Activated CD4-positive, alpha-beta T cell treated with anti-CD3 and anti-CD28 coated beads, Interleukin-2, amount 50 U/mL, for 24 hours (primary cell): ENCODE data around the gene KIF1B.
"Not testable (repeated sequence)": the region's sequence is repeated elsewhere in the genome, so short reads cannot be mapped to it uniquely, and the experiment has no call there.

Experiments
- DNase-seq, 2 donors: peaks; one replicate each; pipeline ENCODE4 v3.0.0-alpha.2; 2020; ENCODE audit warnings: low read depth in 1 of 2, low spot score in 1 of 2

Gene KIF1B

DNA sequence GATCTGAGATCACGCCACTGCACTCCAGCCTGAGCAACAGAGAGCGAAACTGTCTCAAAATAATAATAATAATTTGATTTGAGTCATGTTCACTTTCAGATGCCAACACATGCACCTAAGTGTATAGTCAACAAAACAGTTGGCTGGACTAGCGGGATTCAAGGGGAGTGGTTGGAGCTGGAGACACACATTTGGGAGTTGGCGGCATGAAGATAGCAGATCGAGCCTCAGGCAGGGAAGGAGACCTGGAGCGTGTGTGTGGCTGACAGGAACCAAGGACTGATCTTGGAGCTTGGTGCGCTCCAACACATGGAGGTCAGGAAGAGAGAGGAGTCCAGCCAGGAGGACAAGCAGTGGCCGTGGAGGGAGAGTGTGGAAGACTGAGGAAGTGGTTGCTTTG, 173.8 kb downstream of the KIF1B start:
- DNase-seq = no peak

GRCh38 chr1:10386761-10387676, 176.6 kb downstream of the KIF1B start:
- no peak for DNase-seq

DNA sequence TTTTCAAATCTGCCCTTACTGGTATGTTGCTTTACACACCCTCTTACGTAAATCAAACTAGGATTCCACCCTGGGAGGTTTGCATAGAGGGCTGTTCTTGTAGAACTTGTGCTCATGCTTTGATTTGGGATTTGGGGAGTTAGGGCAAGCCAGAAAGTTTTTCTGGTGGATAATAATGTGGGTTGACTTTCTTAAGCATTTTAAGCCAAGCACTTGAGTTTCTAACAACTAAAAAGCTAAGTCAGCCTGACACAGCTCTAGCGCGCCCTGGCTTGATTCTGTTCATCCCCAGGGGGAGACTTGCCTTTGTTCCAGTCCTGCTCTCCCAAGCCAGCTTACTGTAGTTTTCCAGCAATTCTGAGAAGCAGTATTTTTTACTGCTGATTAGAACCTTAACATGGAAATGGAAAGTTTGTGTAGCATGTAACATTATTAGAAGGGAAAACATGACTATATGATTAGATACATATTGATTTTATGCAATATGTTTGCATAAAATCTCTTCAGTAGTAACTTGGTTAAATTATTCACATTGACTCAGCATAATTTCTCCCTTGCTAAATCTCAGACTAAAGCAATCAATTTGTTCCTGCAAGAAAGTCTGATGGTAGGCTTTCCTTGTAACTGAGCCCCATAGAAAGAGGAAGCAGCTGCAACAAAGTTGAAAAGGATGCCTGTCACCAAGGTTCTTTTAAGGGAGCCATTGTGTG, 177.5 kb downstream of the KIF1B start:
- DNase-seq = no peak

DNA sequence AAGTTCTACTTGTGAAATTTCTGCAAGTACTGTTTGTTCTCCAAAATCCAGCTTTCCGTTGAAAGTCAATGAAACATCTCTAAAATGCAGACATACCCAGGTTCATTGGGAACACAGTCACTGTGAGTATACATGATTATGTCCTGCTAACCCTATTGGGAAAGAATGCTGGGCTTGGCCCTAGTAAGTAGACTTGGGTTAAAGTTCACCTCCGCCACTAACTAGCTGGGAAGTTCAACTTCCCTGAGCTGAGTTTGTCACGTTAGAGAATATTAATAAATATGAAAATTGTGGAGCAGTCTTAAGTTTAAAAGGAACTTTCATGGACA, 178.0 kb downstream of the KIF1B start:
- no peak for DNase-seq

- no peak for DNase-seq
Measured at GRCh38 chr1:10389271-10389973, 179.1 kb downstream of the KIF1B start.

DNA sequence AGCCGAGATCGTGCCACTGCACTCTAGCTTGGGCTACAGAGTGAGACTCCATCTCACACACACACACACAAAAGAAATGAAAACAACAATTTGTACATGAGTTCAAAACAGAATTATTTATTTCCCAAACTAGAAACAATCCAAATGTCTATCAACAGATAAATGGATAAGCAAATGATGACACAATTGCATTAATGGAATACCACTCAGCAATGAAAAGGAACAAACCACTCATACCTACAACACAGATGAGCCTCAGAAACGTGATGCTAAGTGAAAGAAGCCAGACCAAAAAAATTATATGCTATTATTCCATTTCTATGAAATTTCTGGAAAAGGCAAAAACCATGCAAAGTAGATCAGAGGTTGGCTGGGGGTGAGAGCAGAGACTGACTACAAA, 186.5 kb downstream of the KIF1B start:
- DNase-seq = no peak

- no peak for DNase-seq
Measured at GRCh38 chr1:10398278-10398733, 187.9 kb downstream of the KIF1B start.

- peak; percentile 94 to 97 for DNase-seq
Measured at GRCh38 chr1:10398734-10399443, 188.5 kb downstream of the KIF1B start, which contains the start of gene PGD. Gene PGD, plus strand, starts transcription at chr1:10399064. Its CDS starts 54 bp downstream, at chr1:10399118.

- DNase-seq = no peak
Measured at GRCh38 chr1:10399444-10399941, 189.1 kb downstream of the KIF1B start.

DNA sequence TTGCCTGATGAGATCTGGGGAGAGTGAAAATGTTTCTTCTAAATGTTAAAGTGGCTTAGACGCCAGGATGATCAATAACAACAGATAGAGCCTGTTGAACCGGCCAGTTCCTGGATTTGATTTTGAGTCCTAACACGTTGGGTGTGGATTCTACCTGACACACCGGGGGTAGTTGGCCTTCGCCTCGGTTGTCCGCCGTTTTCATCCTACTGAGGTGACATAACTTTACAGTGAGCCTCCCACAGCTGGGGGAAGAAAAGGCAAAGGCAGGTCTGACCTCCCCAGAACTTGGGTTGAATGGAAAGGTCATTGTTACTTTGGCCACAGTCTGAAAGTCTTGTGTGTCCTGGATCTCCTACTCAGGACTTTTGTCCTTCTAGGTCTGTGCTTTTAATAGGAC, 189.6 kb downstream of the KIF1B start:
- no peak for DNase-seq

DNA sequence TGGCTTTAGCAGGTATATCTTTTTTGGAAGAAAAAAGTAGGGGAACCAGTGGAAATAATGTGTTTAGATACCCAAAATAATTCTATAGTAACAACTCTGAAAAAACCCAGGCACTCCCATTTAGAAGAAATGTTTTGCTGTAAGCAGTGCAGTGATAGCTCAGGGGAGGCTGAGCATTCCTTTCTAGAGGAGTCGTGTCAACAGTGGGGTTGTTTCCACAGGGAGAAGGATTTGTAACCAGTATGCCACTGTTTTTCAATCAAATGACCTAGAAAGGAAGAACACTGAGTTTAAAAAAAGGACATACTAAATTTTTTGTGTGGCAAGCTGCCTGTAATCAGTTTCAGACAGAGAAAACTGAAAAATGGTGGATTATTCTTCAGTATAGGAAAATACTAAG, 190.9 kb downstream of the KIF1B start:
- no peak for DNase-seq

DNA sequence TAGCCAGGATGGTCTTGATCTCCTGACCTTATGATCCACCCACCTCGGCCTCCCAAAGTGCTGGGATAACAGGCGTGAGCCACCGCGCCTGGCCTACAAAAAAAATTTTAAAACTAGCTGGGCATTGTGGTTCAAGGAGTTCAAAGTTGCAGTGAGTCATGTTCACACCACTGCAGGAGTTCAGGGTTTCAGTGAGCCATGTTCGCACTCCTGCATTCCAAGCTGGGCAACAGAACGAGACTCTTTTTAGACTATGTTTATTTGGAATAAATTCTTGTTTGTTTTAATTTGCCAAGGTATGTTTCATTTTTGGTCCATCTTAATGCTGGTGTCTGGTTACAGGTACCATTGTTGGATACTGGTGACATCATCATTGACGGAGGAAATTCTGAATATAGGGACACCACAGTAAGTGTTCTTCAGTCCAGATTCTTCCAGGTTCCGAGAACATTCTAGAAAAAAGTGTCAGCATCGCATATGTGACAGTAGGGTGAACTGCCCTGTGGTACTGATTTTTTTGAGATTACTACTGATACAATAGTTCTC, 192.4 kb downstream of the KIF1B start:
- DNase-seq = no peak

DNA sequence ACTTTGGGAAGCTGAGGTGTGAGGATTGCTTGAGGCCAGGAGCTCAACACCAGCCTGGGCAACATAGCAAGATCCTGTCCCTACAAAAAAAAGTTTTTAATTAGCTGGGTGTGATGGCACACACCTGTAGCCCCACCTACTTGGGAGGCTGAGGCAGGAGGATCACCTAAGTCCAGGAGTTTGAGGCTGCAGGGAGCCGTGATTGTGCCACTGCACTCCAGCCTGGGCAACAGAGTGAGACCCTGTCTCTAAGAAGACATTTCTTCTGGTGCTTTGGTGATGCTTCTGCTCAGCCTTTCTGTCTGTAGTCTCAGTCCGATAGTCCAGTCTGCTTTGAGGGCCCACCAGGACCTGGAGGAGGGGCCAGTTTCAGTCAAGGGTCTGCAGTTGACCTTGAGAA, 196.8 kb downstream of the KIF1B start:
- DNase-seq = no peak

DNA sequence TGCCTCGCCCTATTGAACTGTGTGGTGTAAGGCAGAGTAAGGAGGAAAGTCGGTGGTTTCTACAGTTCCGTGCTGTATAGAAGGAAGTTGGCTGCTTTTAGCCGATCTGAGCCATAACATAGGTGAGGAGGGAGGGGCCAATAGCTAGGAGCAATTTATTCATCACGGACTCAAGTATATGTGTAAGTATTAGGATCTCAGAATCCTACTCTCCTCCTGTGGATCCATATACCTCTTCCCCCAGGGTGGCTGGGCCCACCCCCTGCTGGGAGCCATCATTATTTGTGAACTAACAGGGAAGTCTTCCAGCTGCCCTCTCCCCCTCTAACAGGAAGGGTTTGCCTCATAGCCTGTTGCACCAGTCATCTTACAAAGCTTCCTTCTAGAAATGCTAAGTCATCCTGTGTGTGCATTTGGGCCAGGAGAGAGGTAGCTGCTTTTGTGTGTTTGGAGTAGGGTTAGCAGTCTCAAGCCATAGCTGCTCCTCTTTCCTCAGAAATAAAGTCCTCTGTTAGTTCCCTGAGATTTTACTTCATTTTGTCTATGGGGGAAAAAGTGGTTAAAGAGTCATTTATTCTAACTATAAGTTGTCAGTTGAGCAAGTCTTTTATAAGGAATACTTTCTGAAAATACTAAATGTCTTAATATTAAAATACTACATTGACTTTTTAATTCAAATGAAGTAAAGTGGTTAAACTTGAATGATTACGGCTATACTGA, 205.0 kb downstream of the KIF1B start:
- DNase-seq = no peak

- not testable (repeated sequence) for DNase-seq
Measured at GRCh38 chr1:10415967-10416366, 205.6 kb downstream of the KIF1B start.

DNA sequence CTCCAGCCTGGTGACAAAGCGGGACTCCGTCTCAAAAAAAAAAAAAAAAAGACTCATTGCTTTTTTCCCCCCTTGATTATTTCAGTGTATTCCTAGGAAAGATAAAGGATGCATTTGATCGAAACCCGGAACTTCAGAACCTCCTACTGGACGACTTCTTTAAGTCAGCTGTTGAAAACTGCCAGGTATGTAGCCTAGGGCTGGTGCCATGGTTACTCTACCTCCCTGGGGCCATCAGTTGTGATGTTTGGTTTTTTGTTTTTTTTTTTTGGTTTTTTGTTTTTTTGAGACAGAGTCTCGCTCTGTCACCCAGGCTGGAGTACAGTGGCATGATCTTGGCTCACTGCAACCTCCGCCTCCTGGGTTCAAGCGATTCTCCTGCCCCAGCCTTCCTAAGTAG, 208.4 kb downstream of the KIF1B start:
- DNase-seq = not testable (repeated sequence)

DNA sequence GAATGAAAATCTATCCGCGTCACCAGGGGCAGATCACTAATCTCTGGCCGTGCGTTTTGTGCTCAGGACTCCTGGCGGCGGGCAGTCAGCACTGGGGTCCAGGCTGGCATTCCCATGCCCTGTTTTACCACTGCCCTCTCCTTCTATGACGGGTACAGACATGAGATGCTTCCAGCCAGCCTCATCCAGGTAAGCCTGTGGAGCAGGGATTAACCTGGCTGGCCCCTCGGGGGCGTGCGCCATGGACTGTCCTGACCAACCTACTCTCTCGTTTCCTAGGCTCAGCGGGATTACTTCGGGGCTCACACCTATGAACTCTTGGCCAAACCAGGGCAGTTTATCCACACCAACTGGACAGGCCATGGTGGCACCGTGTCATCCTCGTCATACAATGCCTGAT, 209.0 kb downstream of the KIF1B start:
- DNase-seq = no peak

GRCh38 chr1:10421637-10422036, 211.3 kb downstream of the KIF1B start:
- DNase-seq = no peak

DNA sequence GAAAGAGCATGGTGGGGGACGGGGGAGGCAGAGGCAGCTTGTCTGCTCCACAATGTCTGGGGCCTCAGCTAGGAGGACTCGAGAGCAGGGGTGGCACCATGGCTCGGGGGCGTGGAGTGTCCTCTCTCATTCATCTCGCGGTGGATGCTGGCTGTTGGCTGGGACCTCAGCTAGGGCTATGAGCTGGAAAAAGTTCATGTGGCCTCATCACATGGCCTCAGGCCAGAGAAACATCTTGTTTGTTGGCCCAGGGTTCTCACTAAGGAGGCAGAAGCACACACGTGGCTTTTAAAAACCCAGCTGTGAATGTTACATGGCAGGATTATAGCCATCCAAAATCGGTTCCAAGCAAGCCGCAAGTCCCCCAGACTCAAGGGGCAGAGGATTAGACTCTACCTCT, 213.7 kb downstream of the KIF1B start:
- no peak for DNase-seq

- DNase-seq = no peak
Measured at GRCh38 chr1:10424651-10425050, 214.3 kb downstream of the KIF1B start.
